GM19463 (cell line): ENCODE measurements around the gene MRPS12.
"Not testable (repeated sequence)": the region's sequence is repeated elsewhere in the genome, so short reads cannot be mapped to it uniquely, and the experiment has no call there.

Experiments used
- ATAC-seq: cut with Tn5 transposase; IDR thresholded peaks from one replicate; pipeline ENCODE4 v1.9.1; 2021; ENCODE audit warnings: mild to moderate bottlenecking, moderate library complexity; ENCODE audit not compliant: unreplicated experiment

MRPS12 gene

DNA sequence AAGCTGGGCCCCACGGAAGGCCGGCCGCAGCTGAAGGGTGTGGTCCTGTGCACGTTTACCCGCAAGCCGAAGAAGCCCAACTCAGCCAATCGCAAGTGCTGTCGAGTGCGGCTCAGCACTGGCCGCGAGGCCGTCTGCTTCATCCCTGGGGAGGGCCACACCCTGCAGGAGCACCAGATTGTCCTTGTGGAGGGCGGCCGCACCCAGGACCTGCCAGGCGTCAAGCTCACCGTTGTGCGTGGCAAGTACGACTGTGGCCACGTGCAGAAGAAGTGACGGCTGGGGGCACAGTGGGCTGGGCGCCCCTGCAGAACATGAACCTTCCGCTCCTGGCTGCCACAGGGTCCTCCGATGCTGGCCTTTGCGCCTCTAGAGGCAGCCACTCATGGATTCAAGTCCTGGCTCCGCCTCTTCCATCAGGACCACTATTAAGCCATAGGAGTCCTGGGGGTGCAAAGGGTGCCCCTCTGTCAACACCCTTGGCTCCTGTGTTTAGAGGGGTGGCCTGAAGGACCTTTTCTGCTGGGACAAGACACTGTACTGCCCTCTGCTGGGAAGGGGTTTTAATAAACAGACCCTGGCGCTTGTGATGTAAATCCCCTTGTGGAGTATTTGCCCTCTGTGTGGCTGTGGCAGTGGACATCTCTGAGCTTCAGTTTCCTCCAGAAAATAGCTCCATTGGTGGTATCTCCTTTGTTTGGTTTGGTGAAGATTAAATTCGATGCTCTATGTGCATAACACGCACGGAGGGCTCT lies 1.9 kb downstream of the MRPS12 start:
- no peak for ATAC-seq

DNA sequence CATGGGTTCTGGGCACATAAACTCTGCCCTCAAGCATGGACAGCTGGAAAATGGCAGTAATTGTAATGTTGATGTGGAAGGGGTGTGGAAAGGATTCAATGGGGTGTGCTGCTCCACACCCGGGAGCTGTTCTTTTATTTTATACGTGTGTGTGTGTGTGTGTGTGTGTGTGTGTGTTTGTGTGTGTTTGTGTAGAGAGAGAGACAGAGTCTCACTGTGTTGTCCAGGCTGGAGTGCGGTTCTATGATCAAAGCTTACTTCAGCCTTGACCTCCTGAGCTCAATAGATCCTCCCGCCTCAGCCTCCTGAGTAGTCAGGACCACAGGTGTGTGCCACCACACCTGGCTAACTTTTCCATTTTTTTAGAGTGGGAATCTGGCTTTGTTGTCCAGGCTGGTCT lies 2.8 kb downstream of the MRPS12 start:
- ATAC-seq: no peak

DNA sequence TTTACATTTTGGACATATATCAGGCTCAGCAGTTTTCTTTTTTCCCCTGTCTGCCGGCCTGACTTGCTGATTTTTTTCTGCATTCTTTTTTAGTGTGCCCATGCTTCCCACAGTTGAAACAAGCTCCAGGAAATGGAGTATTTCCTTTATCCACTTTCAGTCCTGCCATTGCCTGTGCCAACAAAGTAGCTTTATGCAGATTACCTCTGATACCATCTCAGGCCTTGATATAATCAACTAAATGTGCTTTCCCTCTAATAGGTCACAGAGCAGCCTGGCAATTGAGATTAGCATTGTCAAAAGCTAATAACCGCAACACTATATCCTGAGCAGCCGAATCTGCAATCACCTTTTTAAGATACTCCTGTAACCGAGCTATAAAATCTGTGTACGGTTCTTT lies 9.2 kb downstream of the MRPS12 start:
- no peak for ATAC-seq

DNA sequence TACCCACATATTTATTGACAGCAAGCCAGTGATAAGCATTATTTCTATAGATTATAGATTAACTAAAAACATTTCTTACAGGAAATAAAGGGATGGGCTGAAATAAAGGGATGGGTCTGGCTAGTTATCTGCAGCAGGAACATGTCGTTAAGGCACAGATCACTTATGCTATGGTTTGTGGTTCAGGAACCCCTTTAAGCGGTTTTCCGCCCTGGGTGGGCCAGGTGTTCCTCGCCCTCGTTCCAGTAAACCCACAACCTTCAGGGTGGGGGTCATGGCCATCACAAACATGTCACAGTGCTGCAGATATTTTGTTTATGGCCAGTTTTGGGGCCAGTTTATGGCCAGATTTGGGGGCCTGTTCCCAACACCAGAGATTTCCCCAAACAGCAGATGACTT lies 10.7 kb downstream of the MRPS12 start:
- ATAC-seq: not testable (repeated sequence)

DNA sequence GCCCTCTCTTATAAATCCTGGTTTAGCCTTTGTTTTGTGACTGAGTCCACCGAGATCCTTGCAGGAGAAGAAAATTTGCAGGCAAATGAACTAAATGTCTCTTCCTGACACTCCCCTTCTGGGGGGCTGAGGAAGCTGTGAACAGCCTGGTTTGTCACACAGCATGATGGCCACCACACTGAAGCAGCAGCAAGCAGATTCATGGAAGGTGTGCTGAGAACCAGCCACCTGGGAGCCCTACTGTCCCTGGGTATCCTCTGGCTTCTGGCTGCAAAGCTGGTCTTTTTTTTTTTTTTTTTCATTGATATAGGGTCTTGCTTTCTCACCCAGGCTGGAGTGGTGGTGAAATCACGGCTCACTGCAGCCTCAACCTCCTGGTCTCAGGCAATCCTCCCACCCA lies 11.2 kb downstream of the MRPS12 start:
- no peak for ATAC-seq

DNA sequence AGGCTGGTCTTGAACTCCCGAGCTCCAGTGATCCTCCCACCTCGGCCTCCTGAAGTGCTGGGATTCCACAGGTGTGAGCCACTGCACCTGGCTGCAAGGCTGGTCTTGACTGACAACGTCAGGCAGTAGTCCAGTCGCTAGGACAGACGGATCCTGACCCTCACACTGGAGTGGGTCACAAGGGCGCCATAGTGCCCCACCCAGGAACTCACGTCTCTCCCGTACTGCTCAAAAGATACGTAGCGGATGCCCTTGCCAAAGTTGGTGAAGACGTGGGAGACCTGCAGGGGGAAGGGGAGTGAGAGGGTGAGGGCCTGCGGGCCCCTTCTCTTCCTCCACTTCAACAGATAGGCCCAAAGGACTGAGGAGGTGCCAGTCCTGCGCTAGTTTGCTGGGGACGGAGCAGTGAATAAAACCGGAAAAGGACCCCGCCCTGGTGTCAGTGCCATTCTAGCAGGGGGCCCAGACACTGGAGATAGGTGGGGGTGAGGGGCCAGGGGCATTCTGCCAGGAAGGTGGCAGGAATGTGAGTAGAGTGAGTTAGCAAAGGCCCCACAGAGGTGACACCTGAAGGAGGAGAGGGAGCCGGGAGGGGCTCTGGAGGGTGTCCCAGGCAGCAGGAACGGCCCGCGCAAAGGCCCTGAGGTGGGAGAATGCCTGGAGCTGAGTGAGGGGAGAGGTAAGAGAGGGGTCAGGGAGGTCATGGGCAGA lies 11.9 kb downstream of the MRPS12 start:
- no peak for ATAC-seq

DNA sequence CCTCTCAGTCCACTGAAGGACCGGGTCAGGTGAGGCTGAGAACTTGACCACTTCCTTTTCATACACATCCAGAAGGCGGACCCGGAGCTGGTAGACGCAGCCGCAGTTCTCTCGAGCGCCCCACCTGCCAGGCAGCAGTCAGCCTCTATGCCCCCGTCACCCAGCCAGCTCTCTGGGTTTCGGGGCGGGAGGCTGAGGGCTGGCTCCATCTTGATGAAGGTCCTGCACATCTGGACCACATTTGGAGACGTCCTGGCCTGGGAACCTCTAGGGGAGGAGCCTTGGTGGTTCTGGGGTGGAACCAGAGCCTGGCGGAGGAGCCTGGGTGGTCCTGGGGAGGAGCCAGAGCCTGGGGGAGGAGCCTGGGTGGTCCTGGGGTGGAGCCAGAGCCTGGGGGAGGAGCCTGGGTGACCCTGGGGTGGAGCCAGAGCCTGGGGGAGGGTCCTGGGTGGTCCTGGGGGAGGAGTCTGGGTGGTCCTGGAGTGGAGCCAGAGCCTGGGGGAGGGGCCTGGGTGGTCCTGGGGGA lies 14.3 kb downstream of the MRPS12 start:
- ATAC-seq: no peak

DNA sequence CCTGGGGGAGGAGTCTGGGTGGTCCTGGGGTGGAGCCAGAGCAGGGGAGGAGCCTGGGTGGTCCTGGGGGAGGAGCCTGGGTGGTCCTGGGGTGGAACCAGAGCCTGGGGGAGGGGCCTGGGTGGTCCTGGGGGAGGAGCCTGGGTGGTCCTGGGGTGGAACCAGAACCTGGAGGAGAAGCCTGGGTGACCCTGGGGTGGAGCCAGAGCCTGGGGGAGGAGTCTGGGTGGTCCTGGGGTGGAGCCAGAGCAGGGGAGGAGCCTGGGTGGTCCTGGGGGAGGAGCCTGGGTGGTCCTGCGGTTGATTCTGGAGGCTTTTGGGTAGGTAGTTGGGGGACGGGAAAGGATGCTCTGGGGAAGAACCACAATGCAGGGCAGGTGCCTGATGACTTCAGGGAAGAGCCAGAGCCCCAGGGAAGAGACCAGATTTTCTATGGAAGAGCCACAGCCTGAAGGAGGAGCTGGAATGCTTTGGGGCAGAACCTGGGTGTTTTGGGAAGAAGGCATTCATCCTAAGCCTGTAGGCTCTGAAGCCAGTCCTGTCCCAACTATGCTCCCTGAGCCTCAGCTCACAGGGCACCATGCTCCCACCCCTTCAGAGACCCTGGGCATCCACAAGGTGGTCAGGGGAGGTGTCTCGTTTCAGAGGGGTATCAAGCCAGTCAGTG lies 15.0 kb downstream of the MRPS12 start:
- no peak for ATAC-seq

DNA sequence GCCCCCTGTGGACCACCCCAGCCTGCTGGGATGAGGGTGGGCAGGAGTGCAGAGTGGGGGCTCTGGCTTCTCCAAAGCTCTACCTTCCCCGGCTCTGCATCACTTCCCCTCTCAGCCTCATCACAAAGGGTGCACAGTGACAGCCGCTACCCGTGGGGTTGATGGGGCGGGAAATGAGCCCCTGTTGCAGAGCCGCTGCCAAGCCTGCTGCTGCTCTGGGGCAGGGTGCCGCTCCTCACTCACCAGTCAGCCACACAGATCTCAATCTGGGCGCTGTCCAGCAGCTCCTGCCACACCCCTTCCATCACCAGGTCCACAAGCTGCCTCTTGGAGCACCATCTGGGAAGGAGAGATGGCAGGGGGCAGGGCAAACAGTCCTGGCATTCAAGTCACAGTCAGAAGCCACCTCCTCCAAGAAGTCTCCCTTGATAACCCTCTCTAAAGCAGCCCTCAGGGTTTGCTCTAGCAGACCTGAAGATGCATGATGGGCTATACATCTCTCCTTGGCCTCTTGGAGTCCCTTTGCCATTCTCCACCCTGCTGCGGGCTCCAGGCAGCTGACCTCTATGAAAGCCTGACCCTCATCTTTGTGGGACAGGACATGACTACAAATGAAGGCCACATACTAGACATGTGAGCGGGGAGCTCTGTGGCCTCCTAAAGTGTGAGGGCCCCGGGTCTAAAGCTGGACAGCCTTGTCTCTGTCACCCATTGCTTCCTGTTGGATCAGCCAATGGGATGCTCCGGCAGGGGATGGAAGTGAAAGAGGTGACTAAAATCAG lies 15.7 kb downstream of the MRPS12 start:
- no peak for ATAC-seq

DNA sequence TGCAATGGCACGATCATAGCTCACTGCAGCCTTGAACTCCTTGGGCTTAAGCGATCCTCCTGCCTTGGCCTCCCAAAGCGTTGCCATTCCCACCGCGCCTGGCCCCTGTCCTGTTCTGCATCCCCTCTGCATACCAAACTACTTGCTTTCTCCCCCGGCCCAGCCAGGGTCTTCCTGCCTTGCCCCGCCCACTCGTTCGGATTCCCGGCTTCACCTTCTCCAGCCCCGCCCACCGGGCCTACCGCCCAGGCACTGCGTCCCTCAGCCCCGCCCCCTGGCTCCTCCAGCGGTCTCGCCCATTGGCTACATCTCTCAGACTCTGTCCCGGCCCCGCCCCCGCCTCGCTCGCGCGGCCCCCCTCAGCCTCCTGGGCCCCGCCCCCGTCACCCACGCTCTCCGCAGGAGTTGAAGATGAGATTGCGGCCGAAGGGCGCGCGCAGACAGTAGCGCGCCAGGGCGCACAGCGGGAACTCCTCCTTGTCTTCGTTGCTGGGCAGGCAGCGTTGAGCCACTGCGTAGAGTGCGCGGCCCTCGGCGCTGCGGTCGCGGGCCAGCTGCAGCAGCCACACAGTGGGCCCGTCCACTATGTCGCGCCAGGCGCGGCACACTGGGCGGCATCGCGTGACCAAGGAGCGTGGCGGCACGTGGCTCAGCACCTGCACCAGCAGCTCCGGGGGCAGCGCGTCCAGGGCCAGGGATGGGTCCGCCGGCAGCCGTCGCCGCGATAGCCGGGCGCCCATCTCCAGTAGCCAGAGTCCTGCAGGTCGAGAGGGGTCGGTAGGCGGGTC lies 19.0 kb downstream of the MRPS12 start:
- no peak for ATAC-seq

DNA sequence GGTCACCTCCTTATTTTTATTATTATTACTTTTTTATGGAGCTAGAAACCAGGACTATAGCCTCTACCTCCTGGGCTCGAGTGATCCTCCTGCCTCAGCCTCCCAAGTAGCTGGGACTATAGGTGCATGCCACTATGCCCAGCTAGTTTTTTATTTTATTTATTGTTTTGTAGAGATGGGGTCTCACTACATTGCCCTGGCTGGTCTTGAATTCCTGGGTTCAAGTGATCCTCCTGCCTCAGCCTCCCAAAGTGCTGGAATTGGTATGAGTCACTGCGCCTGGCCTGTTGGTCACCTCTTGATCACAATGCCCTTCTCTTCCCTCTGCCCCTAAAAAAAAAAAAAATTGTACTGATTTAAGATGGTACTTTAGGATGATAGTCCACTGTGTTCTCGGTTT lies 20.4 kb downstream of the MRPS12 start:
- ATAC-seq: no peak

DNA sequence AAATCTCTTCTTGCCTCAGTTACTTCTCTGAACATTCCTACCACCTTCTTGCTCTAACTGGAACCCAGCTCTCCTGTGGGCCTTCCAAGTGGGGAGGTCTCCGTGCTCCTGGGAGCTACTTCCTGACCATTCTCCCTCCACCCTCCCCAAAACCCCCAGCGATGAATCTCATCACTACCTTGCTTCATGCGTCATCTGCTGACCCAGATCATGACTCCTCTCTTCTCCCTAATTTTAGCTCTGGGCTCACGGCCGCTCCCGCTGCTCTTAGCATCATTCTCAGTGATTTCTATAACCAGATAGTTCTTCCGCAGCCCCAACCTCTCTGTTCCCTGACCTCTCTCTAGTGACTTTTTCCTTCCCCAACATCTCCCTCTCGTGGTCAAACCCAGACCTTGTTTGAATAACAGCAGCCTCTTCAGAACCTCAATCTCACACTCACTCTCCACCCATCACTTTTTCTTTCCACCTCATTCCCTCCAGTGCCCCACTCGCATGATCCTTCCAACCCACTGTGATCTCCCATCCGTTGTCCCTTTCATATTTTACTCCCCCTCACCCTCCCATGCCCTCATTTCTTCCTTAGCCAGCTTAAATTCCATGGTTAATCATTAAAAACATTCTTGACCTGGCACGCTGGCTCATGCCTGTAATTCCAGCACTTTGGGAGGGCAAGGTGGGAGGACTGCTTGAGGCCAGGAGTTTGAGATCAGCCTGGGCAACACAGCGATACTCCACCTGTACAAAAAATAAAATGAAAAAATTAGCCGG lies 21.8 kb downstream of the MRPS12 start:
- no peak for ATAC-seq

DNA sequence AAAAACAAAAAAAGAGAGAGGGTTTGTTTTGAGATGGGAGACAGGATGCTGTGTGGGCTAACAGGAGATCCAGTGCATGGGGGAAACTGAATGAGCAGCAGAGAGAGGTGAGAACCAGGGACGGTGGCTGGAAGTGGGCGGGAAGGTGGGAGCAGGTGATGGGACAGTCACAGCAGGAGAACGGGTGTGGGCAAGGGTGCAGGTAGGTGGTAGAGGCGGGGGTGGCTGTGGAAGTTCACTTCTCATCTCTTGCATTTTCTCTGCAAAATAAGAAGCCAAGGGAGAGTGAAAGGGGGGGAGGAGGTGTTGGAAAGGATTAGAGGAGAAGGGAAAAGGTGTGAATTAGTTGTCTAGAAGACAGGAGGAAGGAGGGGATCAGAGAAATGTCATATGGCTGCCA lies 22.9 kb downstream of the MRPS12 start:
- ATAC-seq: no peak

DNA sequence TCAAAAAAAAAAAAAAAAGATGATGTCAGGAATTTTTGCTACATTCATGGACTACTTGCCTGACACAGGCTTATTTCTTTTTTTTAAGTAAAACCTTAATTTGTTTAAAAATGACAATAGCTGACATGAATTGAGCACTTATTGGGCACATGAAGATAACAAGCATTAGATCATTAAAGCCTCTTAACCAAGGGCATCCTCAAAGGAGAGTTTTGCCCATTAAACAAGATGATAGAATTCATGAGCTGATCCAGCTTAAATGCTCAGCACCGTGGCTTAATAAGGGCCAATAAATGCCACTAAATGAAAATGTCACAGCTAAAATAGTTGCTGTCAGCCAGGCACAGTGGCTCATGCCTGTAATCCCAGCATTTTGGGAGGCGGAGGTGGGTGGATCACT lies 25.5 kb downstream of the MRPS12 start:
- no peak for ATAC-seq

DNA sequence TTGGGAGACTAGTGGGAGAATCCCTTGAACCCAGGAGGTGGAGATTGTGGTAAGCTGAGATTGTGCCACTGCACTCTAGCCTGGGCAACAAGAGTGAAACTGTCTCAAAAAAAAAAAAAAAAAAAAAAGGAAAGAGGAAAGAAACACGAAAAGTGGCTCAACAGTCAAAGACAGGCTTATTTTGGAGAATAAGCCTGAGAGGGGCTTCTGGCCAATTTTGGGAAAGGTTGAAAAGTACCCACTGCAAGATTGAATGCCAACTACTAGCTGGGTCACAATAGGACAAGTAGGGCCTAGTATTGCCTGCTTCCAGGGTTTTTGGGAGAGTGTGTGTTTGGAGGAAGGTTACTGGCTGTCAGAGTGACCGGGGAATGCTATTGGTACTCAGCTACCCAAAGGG lies 27.6 kb downstream of the MRPS12 start:
- no peak for ATAC-seq

DNA sequence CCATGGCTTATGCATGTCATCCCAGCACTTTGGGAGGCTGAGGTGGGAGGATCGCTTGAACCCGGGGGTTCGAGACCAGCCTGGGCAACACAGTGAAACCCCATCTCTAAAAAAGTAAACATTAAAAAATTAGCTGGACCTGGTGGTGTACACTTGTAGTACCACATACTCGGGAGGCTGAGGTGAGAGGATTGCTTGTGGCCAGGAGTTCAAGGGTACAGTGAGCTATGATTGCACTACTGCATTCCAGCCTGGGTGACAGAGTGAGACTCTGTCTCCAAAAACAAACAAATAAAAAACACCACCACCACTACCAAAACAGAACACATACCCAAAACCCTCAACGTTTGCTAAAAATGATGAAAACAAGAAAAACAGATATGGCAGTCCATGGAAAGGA lies 28.9 kb downstream of the MRPS12 start:
- no peak for ATAC-seq

DNA sequence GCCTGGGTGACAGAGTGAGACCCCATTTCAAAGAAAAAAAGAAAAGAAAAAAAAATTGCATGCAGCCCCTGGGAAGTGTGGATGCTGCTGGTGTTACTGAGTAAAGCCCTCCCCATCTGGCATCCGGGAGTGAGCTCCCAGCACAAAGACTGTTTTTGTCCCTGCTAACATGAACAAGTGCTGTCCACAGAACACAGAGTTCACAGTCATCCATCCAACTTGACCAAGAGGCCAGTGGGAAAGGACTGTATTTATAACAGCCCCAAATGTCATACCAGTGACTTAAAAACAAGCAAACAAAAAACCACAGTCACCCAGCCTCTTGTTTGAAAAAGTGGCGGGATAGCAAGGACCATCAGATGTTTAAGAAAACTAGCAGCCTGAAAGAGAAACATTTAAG lies 34.0 kb downstream of the MRPS12 start:
- no peak for ATAC-seq

DNA sequence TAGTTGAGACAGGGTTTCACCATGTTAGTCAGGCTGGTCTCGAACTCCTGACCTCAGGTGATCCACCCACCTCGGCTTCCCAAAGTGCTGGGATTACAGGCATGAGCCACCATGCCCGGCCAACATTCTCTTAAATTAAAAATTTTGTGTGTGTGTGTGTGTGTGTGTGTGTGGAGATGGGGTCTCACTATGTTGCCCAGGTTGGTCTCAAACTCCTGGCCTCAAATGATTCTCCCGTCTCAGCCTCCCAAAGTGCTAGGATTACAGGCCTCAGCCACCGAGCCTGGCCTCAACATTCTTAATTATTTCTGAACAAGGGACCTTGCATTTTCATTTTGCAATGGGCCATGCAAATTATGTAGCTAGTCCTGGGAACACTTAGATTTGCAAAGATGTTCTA lies 35.4 kb downstream of the MRPS12 start:
- ATAC-seq: not testable (repeated sequence)

DNA sequence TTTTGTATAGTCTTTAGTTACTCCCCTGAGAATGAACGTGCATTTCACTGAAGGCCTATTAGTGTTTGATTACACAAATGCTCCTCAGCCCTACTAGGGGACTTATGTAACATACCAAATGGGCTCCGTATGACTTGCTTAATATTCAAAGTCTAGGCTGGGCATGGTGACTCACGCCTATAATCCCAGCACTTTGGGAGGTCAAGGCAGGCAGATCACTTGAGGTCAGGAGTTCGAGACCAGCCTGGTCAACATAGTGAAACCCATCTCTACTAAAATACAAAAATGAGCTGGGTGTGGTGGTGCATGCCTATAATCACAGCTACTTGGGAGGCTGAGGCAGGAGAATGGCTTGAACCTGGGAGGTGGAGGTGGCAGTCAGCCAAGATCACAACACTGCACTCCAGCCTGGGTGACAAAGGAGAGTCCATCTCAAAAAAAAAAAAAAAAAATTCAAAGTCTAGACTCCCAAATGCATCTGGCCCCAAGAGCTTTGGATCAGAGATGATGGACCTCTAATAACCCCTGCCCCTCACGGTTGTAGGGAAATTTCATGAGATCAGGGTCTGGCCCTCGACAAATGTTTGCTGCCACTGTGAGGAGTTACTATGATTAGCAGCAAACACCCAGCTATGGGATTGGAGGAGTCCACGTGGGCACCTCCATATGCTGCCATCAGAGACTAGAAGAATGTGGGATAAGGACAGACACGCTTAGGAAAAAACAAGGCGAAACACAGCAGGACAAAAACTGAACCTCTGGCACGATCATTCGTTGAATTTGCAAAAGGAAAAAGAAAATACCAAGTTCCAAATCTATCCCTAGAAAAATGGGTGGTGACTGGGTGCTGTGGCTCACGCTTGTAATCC lies 40.2 kb downstream of the MRPS12 start:
- ATAC-seq: no peak
